GM21576 (cell line): Measurements from ENCODE around the gene RPAP3.

Experiments used
- ATAC-seq: cut with Tn5 transposase; IDR thresholded peaks from one replicate; pipeline ENCODE4 v1.9.1; 2021; ENCODE audit warnings: mild to moderate bottlenecking, moderate library complexity; ENCODE audit not compliant: unreplicated experiment

Gene RPAP3

DNA sequence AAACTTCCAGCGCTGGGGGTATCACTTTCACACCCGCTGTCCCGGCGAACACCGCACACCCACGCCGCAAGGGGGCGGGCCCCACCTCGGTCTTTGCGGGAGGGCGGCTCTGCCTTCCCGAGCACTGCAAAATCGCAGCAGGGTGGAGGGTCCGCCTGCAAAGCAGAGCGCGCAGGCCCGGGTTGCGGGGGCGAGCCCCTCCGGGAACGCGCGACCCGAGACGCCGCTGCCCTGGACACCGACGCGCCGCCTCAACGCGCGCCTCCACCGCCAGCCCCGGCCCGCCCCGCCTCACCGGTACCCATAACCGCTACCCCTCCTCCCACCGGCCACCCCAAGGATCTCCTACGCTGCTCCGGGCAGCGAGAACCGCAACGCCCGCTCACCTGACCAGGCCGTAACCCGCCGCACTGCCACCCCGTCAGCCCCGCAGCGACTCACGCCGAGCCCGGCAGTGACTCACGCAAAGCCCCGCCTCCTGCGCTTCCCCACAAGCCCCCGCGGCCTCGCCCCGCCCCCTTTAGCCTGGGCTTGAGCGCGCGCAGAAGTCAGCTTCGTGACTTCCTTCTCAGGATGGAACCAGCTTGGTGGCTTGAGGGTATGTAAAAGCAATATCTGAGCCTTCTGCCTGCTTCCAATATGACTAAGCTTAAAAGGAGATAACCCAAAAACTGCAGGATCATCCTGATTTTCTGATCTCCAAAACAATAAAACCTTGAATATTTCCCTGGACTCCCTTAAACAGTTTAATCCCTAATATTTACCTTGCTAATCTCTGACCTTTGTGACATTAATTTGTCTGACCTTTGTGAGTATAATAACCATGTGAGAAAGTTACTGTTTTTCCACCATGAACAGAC is at the start of gene RPAP3:
RPAP3 (minus strand) TSS at position 465 of the 860 bp plus-strand sequence. CDS start 3,190 bp downstream, outside the sequence.
- ATAC-seq, result peak; percentile 76

- peak; percentile 10 for ATAC-seq
Measured at GRCh38 chr12:47754881-47755280, 49.1 kb upstream of the RPAP3 start.

DNA sequence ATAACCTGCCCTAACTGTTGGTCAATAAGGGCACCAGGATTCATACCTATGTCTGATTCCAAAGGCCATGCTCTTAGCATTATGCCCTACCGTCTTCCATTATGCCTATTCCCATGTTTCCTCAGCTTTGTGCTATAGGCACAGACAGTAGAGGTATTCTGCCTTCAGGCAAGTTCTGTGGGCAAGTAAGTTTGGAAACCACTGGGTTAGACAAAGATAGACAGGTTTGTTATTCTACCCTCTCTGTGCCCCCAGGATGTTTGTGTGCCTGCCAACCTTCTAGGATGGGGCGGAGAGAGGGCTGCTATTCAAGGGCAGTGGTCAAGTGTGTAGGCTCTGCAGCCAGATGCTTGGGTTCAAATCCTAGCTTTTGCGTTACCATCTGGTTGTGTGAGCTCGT is 48.3 kb upstream of the RPAP3 start:
- no peak for ATAC-seq

DNA sequence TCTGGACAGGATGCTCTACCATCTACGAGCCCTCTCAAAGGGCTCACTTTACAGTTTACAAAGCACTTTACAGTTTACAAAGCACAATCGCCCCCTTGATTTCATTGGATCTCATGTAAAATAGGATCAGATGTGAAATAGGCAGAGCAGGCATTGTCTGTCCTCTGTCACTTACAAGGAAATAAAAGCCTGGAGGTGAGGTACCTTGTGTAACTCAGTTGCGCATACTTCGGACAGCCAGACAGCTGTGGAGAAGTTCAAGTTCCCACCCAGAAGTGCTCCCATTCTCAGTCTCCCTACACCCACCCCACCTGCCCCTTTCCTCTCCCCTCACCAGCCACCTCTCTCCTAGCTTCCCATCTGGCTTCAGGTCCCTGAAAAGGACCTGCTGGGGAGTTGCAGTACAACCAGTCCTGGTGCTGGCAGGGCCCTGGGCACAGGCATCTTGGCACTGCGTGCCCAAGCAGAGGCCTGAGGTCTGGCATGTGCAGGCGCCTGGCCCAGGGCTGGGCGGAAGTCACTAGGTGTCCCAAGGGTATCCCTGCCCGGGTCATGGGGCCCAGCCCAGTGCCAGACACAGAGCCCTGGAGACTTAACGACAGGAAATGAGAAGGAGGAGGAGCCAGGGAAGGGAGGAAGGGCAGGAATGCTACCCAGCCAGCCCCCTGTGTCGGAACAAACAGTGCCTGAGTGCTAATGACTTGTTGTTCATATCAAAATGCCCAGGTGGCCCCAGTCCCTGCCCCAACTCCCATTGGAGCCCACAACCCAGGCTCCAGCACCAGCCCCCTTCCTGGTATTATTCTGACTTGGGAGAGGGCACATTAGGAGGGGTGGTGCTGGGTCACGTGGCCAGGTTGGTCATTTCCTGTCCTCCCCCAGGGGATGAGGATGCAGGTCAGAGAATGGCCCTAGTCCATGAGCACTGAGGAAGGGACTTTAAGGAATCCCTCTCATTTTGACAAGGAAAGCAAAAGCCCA is 47.5 kb upstream of the RPAP3 start:
- no peak for ATAC-seq

GRCh38 chr12:47752552-47752951 is 46.7 kb upstream of the RPAP3 start:
- no peak for ATAC-seq

DNA sequence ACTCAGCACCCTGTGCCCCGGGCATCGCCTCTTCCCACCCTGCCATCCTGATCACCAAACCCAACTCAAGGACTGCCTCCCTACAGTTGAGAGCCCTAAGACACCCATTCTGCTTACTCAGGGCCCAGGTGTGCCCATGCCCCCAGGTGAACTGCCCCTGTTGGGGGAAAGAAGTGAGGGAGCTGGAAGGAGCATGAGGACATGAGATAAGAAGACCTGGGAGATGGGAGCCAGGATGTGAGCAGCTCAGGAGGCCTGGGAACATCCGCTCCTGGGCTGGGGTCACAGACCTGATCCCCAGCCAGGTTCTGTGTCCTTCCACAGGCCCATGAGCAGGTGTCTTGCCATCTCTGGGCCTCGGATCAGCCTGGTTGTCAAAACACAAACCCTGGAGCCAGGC is 46.3 kb upstream of the RPAP3 start:
- ATAC-seq, result no peak

- ATAC-seq, result no peak
Measured at GRCh38 chr12:47751561-47751960, 45.7 kb upstream of the RPAP3 start.

- ATAC-seq, result no peak
Measured at GRCh38 chr12:47750916-47751470, 45.2 kb upstream of the RPAP3 start.

GRCh38 chr12:47750229-47750798 is 44.5 kb upstream of the RPAP3 start:
- no peak for ATAC-seq

DNA sequence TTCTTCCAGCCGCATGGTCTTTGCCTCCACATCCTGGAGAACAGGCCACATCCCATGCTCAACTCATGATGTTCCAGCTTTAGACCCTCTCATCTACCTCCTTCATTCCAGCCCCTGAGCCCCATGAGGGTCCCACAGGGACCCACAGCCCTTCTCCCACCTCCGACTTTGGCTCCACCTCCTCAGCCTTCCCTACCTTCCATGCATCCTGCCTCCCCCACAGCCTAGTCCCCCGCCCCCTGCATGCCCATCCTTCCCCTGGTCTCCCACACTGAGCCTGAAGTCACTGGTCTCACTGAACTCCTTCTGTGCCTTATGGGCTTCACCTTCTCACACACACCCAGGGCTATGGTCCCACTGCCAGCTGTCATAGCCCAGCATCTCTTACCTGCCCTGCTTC is 43.1 kb upstream of the RPAP3 start:
- no peak for ATAC-seq

GRCh38 chr12:47748507-47748828 is 42.6 kb upstream of the RPAP3 start:
- ATAC-seq, result no peak

GRCh38 chr12:47747596-47748506 is 42.0 kb upstream of the RPAP3 start:
- ATAC-seq, result no peak

DNA sequence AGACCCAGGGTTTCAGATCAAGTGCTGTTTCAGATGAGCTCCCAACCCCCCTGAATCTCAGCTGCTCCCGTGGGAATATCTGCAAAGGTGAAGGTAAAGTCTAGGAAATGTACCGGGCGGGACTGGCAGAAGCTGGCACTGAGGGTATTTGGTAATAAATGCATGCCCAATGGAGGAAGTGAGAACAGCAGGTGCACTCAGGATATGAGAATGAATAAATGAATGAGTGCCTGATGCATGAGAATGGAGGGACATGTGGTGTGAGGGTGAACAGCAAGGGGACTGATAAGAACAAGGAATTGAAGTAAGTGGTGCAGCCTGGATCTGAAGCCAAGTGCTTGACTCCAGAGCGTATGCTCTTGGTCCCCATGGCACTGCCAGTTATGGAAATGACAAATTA is 41.3 kb upstream of the RPAP3 start:
- ATAC-seq, result peak; percentile 42

DNA sequence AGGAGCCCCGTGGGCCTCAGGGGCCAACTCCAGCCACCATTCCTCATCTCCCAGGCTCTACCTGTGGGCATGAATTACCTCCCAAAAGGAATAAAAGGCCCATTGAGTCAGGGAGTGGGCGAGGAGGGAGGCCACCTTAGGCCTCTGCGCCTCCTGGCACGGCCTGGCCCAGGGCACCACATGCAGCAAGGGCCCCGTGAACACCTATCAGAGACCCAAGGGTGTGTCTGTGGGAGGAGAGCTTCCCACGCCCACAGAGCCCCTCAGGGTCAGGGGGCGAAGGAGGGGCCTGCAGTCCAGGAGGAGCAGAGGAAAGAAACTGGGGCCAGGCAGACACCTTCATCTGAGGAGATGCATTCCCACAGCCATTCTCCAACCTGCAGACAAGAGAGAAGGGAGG is 40.7 kb upstream of the RPAP3 start:
- ATAC-seq, result no peak

DNA sequence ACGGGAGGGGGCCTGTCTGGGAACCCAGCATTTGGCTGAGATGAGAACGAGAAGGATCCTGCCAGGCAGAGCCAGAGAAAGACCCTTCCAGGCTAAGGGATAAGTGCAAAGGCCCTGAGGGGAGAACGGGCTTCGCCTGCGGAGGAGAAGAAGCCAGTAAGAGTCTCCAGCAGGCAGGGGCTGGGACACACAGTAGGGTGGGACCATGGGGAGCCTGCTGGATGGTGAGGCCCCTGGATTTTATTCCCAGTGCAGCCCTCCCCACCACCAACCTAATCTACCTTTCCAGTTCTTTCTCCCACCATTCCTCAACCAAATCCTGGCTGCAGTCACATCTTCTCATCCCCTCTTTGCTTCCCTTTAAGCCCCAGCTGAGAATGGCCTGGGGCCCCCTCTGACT is 40.2 kb upstream of the RPAP3 start:
- ATAC-seq, result no peak

- ATAC-seq, result no peak
Measured at GRCh38 chr12:47745485-47746041, 39.7 kb upstream of the RPAP3 start.

DNA sequence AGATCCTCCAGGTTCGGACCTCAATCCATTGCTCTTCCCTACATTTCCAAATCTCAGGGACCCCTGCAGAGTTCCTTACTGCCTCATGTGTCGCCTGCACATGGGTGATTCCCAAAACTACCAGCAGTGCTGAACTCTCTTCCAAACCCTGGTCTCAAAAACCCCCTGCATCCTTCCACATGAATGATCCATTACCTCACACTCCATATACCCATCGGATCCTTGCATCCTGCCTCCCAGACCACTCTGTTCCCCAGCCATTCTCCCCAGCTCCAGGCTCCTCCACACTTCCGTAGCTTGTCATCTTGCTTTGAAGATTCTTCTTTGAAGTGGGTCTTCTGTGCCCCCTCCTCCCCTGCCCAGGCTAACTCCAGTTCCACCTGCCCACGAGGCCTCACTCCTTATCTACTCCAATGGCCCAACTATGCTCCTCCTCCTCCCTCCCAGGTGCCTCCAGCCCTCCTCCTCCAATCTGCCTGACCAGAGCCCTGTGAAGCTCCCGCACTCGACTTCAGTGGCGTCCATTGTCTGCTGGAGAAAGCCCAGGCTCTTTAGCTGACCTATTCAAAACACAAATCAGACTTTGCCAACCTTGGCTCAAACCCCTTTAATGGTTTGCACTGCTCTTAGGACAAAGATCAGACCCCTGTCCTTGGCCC is 39.1 kb upstream of the RPAP3 start:
- no peak for ATAC-seq

DNA sequence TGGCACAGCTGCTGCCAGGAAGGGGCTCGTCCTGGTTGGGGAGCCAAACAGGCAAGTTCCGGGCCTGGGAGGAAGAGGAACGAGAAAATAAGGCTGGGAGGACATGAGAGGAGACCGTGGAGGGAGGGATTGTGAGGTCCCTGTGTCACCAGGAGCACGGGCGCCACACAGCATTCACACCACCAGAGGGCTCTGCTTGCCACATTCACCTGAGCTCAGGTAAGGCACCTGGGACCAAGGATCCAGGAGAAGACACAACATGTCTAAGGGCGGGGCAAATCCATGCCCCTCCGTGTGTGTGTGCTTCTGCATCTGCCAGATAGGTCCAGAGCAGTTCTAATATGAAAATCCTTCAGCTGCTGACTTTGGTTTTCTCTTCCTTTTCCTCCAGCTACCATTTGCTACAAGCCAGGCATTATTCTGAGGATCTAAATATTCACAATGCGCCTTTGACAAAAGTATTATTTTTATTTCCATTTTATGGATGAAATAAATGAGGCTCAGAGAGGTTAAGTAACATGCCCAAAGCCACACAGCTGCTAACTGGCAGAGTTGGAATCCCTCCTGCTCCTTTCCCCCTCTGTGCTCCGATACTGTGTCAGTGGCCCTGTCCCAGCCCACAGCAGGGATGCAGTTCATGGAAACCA is 38.3 kb upstream of the RPAP3 start:
- ATAC-seq, result no peak
